Neural cell (in vitro differentiated cells): Measurements from ENCODE around the gene KLHDC4. TPM values are rescaled to one million over a fixed set of nuclear protein-coding genes. Genes with fewer than 3 reads are reported as not detected.

ENCODE experiments used
- H2AFZ ChIP-seq: fragments of 200-600, 300-800 bp; sonication (generic), shearing (Covaris generic); 2 replicates; pipeline ENCODE4 v1.6.0; 2014; ENCODE audit warnings: low read depth, mild to moderate bottlenecking, antibody characterized with exemption, low read length, moderate library complexity
- H3F3A ChIP-seq: fragments of 200-600 bp; shearing (Covaris generic); 2 replicates; pipeline ENCODE4 v1.6.1; 2016; ENCODE audit warnings: mild to moderate bottlenecking, moderate library complexity, mixed read lengths, antibody characterized with exemption, low read length; ENCODE audit not compliant: insufficient read depth, poor library complexity, severe bottlenecking
- H3K27ac ChIP-seq: fragments of 200-600, 300-800 bp; sonication (generic), shearing (Covaris generic); 2 replicates; pipeline ENCODE4 v1.5.1; 2014; ENCODE audit warnings: mild to moderate bottlenecking, low read length, moderate library complexity
- H3K27me3 ChIP-seq: fragments of 300-800, 200-600 bp; sonication (generic), shearing (Covaris generic); 2 replicates; pipeline ENCODE4 v1.6.0; 2014; ENCODE audit warnings: mild to moderate bottlenecking, low read depth, low read length, moderate library complexity; ENCODE audit not compliant: insufficient read depth
- H3K36me3 ChIP-seq: fragments of 300-800, 200-600 bp; sonication (generic), shearing (Covaris generic); 2 replicates; pipeline ENCODE4 v1.5.1; 2014; ENCODE audit warnings: mild to moderate bottlenecking, antibody characterized with exemption, low read length, moderate library complexity; ENCODE audit not compliant: insufficient read depth
- H3K4me2 ChIP-seq: fragments of 300-800, 200-600 bp; sonication (generic), shearing (Covaris generic); 2 replicates; pipeline ENCODE4 v1.6.0; 2014; ENCODE audit warnings: mild to moderate bottlenecking, low read length
- H3K4me3 ChIP-seq: fragments of 300-800, 200-600 bp; sonication (generic), shearing (Covaris generic); 2 replicates; pipeline ENCODE4 v1.5.1; 2014; ENCODE audit warnings: mild to moderate bottlenecking, low read length, moderate library complexity
- H3K79me2 ChIP-seq: fragments of 200-600 bp; shearing (Covaris generic); replicated peaks from 2 replicates; pipeline ENCODE4 v1.6.0; 2014; ENCODE audit warnings: mild to moderate bottlenecking, low read length, moderate library complexity; ENCODE audit not compliant: insufficient read depth
- H3K9ac ChIP-seq: fragments of 300-800, 200-600 bp; sonication (generic), shearing (Covaris generic); 2 replicates; pipeline ENCODE4 v1.6.1; 2016; ENCODE audit warnings: mild to moderate bottlenecking, low read length, mixed read lengths
- H3K9me2 ChIP-seq: fragments of 200-600 bp; shearing (Covaris generic); 2 replicates; pipeline ENCODE4 v1.6.1; 2016; ENCODE audit warnings: mild to moderate bottlenecking, low read length, mixed read lengths; ENCODE audit not compliant: insufficient read depth
- H3K9me3 ChIP-seq: fragments of 200-600, 300-800 bp; sonication (generic), shearing (Covaris generic); 2 replicates; pipeline ENCODE4 v1.6.1; 2016; ENCODE audit warnings: mild to moderate bottlenecking, mixed run types, low read length, moderate library complexity, mixed read lengths
- H4K20me1 ChIP-seq: fragments of 200-600 bp; shearing (Covaris generic); 2 replicates; pipeline ENCODE4 v1.6.1; 2016; ENCODE audit warnings: mild to moderate bottlenecking, mixed run types; ENCODE audit not compliant: insufficient read depth
- CTCF ChIP-seq: fragments of 450-650 bp; IDR thresholded peaks from 2 replicates; pipeline ENCODE4 v1.5.1; 2014; ENCODE audit warnings: antibody characterized with exemption, mild to moderate bottlenecking, moderate library complexity; ENCODE audit not compliant: poor library complexity, severe bottlenecking
- EP300 ChIP-seq: fragments of 450-650 bp; conservative IDR thresholded peaks from 2 replicates; pipeline ENCODE4 v1.6.1; 2014; ENCODE audit warnings: antibody characterized with exemption, mild to moderate bottlenecking, moderate library complexity; ENCODE audit not compliant: poor library complexity, severe bottlenecking
- EZH2 ChIP-seq: fragments of 200-600, 300-800 bp; shearing (Covaris generic), sonication (generic); IDR thresholded peaks from 2 replicates; pipeline ENCODE4 v1.6.1; 2014; ENCODE audit warnings: antibody characterized with exemption, low read length, borderline replicate concordance, mild to moderate bottlenecking; ENCODE audit not compliant: insufficient read depth, poor library complexity, severe bottlenecking
- MXI1 ChIP-seq: fragments of 450-650 bp; conservative IDR thresholded peaks from 2 replicates; pipeline ENCODE4 v1.6.1; 2014; ENCODE audit warnings: antibody characterized with exemption, mild to moderate bottlenecking; ENCODE audit not compliant: poor library complexity, severe bottlenecking
- POLR2AphosphoS5 ChIP-seq: IDR thresholded peaks from 2 replicates; pipeline ENCODE4 v1.6.1; 2012
- RAD21 ChIP-seq: fragments of 450-650 bp; conservative IDR thresholded peaks from 2 replicates; pipeline ENCODE4 v1.6.1; 2014; ENCODE audit warnings: antibody characterized with exemption, mild to moderate bottlenecking, moderate library complexity
- REST ChIP-seq: IDR thresholded peaks from 2 replicates; pipeline ENCODE4 v1.6.1; 2012; ENCODE audit warnings: borderline replicate concordance
- SMC3 ChIP-seq: fragments of 450-650 bp; conservative IDR thresholded peaks from 2 replicates; pipeline ENCODE4 v1.6.1; 2014; ENCODE audit warnings: antibody characterized with exemption, mild to moderate bottlenecking, moderate library complexity; ENCODE audit not compliant: poor library complexity
- TAF1 ChIP-seq: IDR thresholded peaks from 2 replicates; pipeline ENCODE4 v1.6.1; 2012; ENCODE audit warnings: low read depth
- polyA plus RNA-seq: library from polyadenylated mRNA; depleted of rRNA; stranded (reverse); fragments of >200 nt; gene quantifications from 2 replicates; pipeline ENCODE4 v1.2.3, GENCODE V29; 2014

The KLHDC4 gene
- polyA plus RNA-seq, 1 donor from 2014 or later, result 27.5 TPM

GRCh38 chr16:87691686-87692079, 74.1 kb downstream of the KLHDC4 start:
- Histone ChIP-seq H3F3A (no peaks in the 10 kb centered on the region), H3K9me3 (no peaks in the 10 kb centered on the region), H4K20me1 (no peaks in the 10 kb centered on the region), H3K27ac (no peak overlapping the region), H3K4me3 (no peak overlapping the region), H3K79me2 (no peaks in the 10 kb centered on the region), H3K9me2 (no peaks in the 10 kb centered on the region), H3K36me3 (no peaks in the 10 kb centered on the region), H2AFZ (no peak overlapping the region), H3K9ac (no peak overlapping the region), H3K27me3 (no peaks in the 10 kb centered on the region), H3K4me2 (no peak overlapping the region)
- TF ChIP-seq SMC3, result no peak
- no peak for TF ChIP-seq CTCF
- no peak for TF ChIP-seq EZH2
- TF ChIP-seq RAD21, result no peak
- TF ChIP-seq EP300, result no peak
- no peak for TF ChIP-seq MXI1
- TF ChIP-seq TAF1, result no peak
- no peak for TF ChIP-seq POLR2AphosphoS5
- TF ChIP-seq REST, result no peak

GRCh38 chr16:87690911-87691685, 74.7 kb downstream of the KLHDC4 start:
- H3K36me3 ChIP-seq, result no peaks in the 10 kb centered on the region
- H4K20me1 ChIP-seq, result no peaks in the 10 kb centered on the region
- no peaks in the 10 kb centered on the region for H3K27me3 ChIP-seq
- no peaks in the 10 kb centered on the region for H3K9me3 ChIP-seq
- no peak overlapping the region for H3K4me2 ChIP-seq
- TF ChIP-seq TAF1 (no peak), SMC3 (no peak), EP300 (no peak), MXI1 (no peak), POLR2AphosphoS5 (no peak), EZH2 (no peak), RAD21 (no peak), CTCF (no peak), REST (no peak)
- H3F3A ChIP-seq, result no peaks in the 10 kb centered on the region
- no peak overlapping the region for H3K9ac ChIP-seq
- H3K4me3 ChIP-seq, result no peak overlapping the region
- H2AFZ ChIP-seq, result no peak overlapping the region
- no peaks in the 10 kb centered on the region for H3K79me2 ChIP-seq
- H3K9me2 ChIP-seq, result no peaks in the 10 kb centered on the region
- no peak overlapping the region for H3K27ac ChIP-seq
